Measurements from ENCODE around the gene USP5.
"Not testable (repeated sequence)": the region's sequence is repeated elsewhere in the genome, so short reads cannot be mapped to it uniquely, and the experiment has no call there.

USP5 gene

DNA sequence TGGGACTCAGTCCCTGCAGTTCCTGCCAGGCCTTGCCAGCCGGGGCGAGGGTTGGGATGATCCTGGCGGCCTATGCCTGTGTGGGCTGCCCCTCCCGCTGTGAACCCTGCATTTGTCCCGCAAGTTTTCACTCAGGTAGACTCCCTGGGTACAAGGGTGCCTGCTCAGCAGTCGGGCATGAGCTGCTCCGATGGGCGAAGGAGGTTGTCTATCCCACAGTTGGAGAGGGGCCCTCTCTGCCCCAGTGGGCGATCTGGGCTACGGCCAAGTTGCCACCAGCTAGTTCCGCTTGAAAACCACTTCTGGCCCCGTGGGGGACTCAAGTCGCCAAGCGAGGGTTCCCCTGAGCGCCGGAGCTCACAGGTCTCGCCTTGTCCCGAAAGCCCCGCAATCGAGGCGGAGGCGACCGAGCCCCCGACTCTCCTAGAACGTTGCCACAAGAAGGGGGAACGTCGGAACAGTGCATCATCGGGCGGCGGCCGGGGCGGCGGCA is 15.0 kb downstream of the USP5 start:
- DNase-seq, result no peak

DNA sequence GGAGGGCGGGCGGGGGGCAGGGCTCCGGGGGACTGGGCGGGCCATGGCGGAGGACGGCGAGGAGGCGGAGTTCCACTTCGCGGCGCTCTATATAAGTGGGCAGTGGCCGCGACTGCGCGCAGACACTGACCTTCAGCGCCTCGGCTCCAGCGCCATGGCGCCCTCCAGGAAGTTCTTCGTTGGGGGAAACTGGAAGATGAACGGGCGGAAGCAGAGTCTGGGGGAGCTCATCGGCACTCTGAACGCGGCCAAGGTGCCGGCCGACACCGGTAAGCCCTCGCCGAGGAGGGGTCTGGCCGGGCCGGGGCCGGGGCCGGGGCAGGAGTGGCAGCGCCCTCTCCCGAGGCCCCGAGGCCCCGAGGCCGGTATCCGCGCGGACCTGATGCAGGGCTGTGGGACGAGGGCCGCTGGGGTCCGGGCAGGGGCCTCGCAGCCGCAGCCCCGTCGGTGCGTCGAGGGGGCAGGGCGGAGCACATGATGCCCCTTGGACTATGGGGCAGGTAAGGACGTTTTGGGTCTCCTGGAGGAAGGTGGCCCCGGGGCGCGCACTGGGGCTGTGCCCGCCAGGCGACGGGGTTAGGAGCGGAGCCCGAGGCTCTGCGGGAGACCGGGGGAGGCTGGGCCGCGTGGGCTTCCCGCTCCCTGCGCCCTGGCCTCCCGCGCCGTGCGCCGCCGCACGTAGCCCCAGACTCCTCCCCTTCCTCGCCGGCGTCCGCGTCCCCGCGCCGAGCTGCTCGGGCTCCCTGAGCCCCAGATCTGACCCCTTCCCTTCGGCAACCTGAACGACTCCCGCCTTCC is 15.7 kb downstream of the USP5 start, which contains the start of gene TPI1:
Gene TPI1, plus strand, starts transcription at position 119 of the 798 bp plus-strand sequence. Its CDS starts 36 bp downstream, at position 155.
- DNase-seq, result peak; percentile 89

DNA sequence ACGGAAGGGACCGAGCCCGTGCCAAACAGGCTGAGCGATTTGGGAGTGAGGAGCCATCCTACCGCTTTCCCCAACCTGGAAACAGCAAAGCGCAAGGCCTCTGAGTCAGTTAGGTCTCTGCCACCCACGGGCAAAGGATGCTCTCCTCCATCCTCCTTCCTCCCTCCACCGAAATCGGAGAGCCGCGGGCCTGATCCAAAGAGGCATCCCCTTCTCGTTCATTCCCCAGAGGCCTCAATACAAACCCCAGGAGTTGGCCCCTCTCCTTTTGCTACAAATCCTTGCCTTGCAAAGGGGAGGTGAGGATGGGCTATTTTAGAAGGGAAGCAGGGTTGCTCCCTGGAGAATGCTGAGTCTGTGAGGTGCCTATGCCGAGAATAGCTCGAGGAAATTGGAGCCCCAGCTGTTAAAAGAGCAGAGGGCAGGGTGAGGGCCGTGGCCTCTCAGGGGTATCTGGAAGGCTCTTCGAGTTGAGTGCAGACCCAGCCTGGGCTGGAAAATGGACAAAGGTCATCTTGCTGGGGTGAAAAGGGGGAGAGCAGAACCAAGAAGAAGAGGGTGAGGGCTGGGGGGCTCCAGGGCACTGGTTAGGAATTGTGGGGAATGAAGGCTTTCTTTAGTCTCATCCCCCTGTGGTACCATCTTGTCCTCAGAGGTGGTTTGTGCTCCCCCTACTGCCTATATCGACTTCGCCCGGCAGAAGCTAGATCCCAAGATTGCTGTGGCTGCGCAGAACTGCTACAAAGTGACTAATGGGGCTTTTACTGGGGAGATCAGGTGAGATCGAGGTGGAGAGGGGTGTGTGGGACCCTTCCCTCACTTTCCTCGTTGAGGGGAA is 16.5 kb downstream of the USP5 start:
- DNase-seq, result peak; percentile 27

DNA sequence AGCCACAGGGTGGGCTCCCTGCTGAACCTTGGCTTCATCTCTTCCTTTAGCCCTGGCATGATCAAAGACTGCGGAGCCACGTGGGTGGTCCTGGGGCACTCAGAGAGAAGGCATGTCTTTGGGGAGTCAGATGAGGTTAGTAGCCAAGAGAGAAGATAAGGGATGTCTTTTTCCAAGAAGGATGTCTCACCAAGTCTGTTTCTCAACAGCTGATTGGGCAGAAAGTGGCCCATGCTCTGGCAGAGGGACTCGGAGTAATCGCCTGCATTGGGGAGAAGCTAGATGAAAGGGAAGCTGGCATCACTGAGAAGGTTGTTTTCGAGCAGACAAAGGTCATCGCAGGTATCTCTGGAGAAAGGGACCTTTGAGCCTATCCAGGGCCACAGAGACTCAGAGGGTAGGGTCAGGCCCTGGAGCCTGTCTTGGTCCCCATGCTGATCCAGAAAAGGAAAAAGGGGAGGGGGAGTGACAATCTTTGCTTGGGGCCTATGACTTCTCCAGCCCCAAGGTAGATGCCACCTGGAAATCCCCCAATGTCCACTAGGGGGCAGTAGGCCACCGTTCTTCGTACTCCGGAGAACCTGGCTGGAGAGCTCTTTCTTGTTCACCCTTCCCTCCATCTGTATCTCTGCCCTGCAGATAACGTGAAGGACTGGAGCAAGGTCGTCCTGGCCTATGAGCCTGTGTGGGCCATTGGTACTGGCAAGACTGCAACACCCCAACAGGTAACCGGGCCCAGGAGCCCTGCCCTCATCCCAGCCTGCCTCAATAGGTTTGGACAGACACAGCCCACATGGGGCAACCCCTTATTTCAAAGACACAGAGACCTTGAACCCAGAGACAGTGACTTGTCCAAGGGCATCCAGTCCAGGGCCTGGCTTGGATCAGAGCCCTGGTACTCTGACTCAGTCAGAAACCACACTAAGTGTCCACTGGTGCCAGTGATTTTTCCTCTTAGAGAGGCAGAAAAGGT is 17.4 kb downstream of the USP5 start:
- DNase-seq, result peak; percentile 90

DNA sequence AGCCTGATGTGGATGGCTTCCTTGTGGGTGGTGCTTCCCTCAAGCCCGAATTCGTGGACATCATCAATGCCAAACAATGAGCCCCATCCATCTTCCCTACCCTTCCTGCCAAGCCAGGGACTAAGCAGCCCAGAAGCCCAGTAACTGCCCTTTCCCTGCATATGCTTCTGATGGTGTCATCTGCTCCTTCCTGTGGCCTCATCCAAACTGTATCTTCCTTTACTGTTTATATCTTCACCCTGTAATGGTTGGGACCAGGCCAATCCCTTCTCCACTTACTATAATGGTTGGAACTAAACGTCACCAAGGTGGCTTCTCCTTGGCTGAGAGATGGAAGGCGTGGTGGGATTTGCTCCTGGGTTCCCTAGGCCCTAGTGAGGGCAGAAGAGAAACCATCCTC is 18.4 kb downstream of the USP5 start:
- DNase-seq, result not testable (repeated sequence)

DNA sequence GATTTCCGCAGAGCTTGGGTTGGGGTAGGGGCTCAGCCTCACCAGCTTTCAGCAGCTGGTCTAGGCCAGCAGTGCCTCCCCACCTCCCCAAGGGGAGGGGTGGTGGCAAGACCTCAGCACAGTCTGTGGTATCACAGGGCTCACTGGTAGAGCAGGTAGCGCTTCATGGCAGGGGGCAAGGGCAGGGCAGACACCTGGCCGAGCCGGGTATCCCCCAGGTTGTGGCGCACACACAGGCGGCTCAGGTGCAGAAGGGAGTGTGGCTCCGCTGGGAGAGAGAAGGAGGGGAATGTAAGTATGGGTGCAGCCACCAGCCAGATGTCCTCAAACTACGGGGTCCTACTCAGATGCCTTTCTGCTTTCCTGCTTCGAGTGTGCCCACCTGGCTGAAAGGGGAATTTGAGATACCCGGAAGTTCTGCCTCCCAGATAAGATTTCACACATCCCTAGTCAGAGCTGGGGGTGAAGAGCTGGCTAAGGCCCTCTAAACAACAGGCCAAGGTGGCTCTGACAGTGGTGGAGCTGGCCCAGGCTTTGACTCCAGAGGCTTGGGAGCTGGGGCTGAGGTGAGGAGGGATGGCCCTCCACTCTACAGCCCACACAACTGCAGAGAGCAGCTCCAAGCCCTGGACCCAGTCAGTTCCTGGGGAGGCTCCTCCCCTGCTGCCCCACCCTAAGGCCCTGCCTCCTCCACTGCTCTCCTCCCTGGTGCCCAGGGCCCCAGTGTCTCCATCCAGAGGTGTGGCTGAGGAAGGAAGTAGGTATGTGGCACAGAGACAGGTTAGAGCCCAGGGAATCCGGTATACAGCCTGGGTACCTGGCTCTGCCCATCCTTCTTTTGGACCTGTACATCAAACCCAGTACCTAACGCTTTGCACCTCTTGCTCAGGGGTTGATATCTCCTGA is 19.4 kb downstream of the USP5 start:
- DNase-seq, result peak; percentile 46

DNA sequence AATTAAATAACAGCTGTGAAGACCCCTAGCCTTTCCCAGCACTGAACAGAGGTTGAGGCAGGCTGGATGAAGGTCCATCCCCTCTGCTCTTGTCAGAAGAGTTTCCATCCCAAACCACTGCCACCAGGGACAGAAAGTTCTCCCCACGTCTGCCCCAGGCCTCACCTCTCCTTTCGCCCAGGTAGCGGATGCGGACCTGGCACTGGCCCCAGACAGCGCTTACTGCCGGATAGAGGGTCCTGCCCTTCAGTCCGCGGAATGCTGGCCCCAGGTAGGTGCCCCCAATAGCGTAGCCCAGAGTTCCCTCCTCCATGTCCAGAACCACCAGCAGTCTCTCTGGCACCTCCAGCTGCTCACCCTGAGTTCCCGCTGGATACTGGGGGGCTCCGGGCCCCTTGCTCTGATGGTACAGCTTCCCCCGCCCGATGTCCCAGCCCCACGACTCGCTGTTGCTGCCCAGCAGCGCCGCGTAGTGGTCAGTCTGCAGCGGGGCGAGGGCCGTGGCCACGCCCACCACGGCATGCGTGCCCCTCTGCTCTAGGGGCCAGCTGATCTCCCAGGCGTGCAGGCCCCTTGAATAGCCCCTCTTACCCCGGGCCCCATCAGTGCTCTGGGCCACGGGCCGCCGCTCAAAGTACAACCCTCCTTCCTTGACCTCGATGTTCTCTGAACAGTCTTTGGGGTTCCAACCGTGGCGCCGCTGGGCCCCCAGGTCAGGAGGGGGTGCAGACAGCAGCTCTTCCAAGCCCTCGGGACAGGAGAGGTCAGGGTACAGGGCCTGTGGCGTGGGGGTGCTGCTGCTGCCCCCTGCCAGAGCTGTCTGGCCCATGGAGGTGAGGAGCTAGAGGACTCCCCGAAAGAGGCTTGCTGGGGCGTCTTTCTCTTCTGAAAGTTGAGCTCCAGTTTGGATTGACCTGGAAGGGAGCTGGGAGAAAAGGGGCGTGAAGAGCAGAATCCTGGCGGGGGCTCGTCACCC is 20.4 kb downstream of the USP5 start:
- peak; percentile 86 for DNase-seq

DNA sequence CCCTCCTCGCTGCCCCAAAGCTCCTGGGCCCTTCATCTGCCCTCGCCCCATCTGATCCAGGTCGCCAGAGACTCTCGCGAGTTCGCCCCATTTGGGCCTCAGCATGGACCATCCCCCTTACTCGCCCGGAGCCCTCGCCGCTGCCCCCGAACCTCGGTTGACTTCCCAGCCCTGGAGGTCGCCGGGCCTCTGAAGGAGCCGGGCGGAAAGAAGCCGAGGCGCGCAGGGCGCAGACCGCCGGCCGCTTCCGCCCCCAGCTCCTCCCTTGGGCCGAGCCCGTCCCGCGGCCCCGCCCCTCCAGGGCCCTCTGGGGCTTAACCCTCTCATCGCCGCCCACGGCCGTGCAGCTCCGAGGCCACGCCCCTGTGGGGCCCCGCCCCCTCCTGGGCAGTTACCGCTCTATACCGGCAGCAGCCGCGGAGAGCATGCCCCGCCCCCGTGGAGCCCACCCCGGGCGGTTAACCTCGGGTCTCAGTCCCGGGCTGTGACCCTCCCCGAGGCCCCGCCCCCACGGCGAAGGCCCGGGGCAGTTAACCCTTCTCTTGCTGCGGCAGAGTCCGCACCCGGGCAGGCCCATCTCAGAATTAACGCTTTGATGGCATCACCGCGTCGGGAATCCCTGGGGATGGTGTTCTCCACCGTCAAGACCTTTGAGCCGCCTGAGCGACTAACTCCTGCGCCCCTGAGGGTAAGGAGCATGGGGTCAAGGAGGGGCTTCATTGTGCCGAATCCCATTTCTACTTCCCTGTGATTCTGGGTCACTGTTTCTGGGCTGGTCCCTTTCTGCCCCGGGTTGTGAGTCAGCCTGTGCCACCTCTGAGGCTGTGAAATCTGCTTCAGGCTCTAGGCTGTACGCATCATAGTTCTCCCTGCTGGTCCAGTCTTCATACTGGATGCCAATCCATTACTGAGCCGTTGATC is 21.4 kb downstream of the USP5 start, which contains the start of gene SPSB2:
Gene SPSB2, minus strand, starts transcription at position 210 of the 921 bp plus-strand sequence. CDS start 402 bp downstream, outside the sequence.
- DNase-seq, result peak; percentile 98

DNA sequence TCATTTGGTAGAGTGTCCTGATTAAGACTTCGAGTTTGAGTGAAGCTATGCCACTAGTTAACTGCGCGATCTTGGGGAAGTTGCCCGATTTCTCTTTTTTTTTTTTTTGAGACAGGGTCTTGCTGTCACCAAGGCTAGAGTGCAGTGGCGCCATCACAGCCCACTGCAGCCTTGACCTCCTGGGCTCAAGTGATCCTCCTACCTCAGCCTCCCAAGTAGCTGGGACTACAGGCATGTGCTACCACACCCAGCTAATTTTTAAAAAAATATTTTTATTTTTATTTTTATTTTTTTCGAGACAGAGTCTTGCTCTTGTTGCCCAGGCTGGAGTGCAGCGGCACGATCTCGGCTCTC is 22.0 kb downstream of the USP5 start:
- DNase-seq, result not testable (repeated sequence)

DNA sequence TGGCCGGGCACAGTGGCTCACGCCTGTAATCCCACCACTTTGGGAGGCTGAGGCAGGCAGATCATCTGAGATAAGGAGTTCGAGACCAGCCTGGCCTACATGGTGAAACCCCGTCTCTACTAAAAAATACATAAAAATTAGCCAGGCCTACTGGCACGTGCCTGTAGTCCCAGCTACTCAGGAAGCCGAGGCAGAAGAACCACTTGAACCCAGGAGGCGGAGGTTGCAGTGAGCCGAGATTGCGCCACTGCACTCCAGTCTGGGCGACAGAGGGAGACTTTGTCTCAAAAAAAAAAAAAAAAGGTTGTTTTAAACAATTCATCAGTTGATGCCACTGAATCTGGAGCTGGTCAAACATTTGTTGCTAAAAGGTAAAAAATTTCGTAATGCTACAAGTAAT is 27.9 kb downstream of the USP5 start:
- DNase-seq, result not testable (repeated sequence)

DNA sequence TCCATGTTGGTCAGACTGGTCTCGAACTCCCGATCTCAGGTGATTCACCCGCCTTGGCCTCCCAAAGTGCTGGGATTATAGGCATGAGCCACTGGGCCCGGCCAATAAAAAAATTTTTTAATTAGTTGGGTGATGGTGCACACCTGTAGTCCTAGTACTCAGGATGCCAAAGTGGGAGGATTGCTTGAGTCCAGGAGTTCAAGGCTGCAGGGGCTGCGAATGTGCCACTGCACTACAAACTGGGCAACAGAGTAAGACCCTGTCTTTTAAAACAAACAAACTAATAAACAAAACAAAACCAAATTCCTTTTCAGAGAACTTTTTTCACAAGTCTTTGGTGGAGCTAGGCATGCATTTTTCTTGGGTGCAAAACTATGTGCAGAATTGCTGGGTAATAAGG is 31.3 kb downstream of the USP5 start:
- DNase-seq, result no peak

DNA sequence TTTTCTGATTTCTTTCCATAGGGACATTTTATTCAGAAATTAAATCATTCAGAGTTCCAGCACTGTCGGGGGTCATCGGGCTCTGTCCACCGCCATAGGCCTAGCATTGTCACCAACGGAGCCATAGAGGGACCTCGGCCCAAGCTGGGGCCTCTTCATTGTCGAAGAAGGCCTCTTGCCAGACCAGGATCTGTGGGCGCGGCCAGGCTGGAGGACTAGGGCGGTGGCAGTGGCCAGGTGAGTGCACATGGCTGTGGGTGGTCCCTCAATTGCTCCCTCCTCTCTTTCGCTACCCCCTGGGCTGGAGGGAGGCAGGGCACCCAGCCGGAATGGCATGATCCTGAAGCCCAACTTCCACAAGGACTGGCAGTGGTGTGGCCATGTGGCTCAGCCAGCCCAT is 31.7 kb downstream of the USP5 start:
- DNase-seq, result no peak

DNA sequence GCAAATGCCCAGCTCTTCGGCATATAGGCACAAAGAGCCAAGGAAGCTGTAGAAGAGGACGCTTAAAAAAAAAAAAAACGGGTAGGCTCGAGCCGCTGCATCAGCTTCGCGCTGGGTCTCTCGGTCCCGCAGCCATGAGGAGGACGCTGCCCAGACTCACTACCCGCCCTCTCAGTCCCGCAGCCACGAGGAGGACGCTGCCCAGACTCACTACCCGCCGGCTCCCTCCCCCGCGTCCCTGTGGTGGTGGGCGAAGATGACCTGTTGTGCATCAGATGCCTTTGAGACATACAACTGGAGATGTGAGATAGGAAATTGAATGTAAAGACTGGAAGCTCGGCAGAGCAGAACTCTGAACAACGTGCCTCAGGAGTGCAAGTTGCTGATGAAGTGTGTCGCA is 32.6 kb downstream of the USP5 start:
- DNase-seq, result no peak

DNA sequence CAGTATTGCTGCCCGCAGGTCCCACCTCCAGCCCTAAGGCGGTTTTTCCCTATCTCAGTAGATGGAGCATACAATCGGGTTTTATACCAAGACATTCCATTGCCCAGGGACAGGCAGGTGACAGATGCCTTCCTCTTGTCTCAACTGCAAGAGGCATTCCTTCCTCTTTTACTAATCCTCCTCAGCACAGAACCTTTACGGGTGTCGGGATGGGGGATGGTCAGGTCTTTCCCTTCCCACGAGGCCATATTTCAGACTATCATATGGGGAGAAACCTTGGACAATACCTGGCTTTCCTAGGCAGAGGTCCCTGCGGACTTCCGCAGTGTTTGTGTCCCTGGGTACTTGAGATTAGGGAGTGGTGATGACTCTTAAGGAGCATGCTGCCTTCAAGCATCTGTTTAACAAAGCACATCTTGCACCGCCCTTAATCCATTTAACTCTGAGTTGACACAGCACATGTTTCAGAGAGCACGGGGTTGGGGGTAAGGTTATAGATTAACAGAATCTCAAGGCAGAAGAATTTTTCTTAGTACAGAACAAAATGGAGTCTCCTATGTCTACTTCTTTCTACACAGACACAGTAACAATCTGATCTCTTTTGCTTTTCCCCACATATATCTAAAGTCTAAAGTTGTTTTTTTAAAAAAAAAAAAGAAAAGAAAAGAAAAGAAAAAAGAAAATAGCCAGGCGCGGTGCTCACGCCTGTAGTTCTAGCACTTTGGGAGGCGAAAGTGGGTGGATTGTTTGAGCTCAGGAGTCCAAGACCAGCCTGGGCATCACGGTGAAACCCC is 34.5 kb downstream of the USP5 start:
- not testable (repeated sequence) for DNase-seq

DNA sequence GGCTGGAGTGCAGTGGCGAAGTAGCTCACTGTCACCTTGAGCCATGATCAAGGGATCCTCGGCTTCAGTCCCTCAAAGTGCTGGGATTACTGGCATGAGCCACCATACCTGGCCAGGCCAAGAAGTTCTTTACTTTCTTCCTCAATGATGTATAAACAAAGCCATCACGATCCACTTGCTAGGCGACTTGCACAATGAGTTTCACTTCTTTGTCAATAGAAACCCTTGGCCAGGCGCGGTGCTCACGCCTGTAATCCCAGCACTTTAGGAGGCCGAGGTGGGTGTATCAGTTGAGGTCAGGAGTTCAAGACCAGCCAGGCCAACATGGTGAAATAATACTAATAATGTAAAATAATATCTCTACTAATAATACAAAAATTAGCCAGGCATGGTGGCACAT is 35.5 kb downstream of the USP5 start:
- no peak for DNase-seq

DNA sequence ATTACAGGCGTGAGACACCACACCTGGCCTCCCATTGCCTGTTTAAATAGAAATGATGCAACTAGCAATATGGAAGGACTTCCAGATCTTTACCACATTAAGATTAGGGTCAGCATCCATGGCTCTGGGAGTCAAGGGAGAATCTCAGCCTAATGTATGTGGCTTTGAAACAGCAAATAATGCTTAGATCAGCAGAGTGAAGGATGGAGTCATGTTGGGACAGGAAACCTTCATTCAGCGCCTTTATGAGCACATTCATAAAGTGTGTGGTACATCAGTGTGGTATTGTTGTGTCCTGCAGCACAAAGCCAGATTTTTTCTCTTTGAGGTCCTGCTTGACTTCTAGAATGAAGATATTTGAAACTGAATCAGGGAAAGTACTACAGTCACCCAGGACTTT is 36.4 kb downstream of the USP5 start:
- DNase-seq, result no peak

DNA sequence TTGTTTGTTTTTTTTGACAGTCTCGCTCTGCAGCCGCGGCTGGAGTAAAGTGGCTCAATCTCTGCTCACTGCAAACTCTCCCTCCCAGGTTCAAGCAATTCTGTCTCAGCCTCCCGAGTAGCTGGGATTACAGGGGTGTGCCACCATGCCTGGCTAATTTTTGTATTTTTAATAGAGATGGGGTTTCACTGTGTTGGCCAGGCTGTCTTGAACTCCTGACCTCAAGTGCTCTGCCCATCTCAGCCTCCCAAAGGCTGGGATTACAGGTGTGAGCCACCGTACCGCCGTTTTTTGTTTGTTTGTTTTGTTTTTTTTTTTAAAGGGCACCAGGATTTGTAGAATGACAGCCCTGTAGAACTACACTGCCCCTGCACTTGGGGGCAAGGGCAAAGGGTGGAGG is 36.8 kb downstream of the USP5 start:
- DNase-seq, result not testable (repeated sequence)

Data from CD4-positive, alpha-beta T cell treated with Interleukin-17A for 1 hour (primary cell).